HK-2 (cell line): ENCODE data around the gene KLHL41.

Source experiments
- DNase-seq: peaks from one replicate; pipeline ENCODE4 v3.0.0-alpha.2; 2018; ENCODE audit not compliant: unreplicated experiment

The KLHL41 gene

DNA sequence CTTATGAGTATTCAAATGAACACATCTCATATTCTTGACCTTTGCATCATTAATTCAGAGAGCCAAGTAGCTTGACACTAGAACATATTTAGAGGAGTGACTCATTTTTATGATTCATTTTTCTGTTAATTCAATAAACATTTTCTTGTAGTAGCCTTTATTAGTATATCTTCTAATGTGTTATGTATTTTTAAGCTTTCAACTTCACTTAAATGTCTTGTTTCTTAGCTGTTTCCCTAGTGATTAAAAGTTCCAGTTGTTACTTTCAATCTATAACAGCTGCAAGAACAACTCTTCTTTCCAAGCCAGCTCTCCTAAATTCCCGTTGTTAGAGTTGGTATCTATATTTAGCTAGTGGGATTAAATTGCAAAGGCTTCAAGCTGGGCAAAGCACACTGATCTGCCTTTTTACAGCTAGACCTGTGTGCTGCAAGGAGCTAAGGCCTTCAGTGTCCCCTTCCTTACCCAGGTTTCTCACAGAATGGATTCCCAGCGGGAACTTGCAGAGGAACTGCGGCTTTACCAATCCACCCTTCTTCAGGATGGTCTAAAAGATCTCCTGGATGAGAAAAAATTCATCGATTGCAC, at the start of gene KLHL41:
TSS of gene KLHL41 (plus strand) at position 405 of the 588 bp plus-strand sequence. CDS start at position 482, 77 bp downstream.
- no peak for DNase-seq

DNA sequence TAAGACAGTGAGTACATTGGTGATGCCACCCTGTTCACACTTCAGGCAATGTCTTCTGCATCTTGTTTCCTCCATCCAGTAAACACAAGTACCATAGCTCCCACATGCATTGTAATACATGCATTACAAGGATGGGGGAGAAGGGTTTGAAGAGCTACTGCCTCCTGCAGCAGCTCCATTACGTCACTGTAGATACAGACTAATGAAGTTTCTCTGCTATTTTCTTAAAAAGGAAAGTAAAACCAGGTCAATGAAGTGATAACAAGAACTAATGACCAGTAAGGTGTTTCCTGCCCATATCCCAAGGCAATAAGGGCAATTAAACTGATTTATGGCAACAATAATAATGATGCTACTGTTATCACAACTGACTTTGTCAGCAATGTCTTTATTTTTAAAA, 48.4 kb upstream of the KLHL41 start:
- no peak for DNase-seq

DNA sequence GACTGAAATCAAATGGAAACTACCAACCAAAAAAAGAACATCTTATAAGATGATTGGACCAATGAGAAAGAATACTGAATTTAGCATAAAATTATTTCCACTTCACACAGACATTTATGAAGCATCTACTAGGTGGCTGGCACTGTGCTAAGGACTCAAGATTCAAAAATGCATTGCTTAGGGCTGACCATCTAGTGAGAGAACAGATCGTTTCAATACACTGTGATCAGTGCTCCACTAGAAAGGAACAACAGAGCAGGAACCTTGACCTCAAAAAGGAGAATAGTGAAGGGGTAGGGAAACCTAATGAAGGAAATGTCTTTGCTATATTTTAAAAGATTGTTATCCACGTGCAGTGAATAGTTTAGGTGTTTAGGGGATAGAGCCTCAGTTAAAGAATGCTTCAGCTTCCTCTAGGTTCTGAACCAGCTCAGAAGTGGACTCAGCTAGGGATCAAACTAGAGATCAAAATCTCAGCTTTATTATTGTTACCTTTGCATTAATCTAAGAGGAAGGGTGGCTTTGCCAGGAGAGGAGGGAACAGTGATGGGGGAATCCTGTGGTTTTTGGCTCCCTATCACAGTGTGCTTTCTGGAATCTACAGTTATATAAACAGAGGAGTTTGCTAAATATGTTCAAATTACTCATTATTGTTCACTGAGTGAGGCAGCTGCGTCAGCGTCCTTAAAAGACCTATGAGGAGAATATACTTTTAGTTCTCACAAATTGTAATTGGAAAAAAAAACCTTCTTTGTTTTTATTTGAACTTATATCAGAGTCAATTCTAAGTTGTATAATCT, 46.4 kb upstream of the KLHL41 start:
- DNase-seq, result no peak

DNA sequence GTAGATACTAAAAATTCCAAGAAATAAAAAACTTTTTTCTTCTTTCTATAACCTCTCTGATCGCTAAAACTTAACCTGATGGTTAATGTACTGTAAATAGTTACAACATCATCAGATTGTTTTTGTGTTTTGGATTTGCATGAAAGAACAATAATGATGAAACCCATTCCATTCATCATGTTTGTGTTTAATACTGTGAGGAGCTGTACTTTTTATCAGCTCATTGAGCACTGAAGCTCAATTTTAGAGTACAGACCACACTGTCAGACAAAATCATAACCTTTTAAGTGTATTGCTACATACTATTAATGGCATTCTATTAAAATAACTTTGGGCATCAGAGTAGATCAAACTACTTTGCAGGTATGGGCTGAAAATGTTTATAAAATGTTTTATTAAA, 45.0 kb upstream of the KLHL41 start:
- no peak for DNase-seq

DNA sequence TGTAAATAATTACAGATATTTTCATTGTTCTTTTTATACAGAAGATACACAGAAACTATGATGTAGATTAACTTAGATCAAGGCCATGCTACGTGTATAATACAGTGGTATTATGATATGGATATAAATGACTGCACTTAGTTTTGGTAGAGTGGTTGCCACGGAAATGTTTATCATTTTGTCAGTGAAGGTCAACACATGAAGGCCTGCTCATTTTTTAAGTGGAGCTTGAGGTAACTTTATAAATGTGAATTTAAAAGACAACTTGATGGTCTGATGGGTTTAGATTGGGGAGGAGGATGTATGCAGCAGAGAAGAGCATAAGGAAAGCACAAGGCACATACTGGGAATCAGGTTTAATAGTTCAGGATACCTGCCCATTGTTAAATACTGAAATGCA, 44.6 kb upstream of the KLHL41 start:
- DNase-seq, result no peak

DNA sequence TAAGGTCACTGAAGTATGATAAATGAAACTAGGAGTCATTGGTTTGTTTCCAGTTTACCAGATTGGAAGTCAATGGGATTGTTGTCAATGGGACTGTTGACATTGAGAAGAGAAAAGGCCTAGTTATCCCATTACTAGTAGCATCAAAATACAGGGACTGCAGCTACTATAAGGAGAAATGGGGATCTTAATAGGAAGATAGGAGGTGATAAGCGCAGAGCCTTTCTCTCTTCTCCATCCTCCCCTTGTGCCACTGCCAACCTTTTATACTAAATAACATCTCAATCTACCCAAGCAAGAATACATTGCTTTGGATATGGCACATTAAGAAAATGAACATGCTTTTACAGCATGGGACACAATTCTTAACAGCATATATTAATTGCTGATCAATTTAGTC, 40.7 kb upstream of the KLHL41 start:
- no peak for DNase-seq

DNA sequence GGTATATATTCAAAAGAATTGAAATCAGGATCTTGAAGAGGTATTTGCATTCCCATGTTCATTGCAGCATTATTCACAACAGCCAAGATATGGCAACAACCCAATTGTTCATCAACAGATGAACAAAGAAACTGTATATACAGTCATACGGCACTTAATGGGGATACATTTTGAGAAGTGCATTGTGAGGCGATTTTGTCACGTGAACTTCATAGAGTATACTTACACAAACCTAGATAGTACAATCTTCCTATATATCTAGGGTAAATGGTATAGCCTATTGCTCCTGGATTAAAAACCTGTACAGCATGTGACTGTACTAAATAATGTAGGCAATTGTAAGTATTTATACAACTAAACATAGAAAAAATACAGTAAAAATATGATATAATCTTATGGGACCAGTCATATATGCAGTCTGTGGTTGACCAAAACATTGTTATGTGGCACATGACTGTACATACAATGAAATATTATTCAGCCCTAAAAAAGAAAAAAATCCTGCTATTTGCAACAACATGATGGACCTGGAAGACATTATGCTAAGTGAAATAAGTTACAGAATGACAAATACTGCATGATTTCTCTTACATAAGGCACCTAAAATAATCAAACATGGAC, 39.4 kb upstream of the KLHL41 start:
- no peak for DNase-seq

DNA sequence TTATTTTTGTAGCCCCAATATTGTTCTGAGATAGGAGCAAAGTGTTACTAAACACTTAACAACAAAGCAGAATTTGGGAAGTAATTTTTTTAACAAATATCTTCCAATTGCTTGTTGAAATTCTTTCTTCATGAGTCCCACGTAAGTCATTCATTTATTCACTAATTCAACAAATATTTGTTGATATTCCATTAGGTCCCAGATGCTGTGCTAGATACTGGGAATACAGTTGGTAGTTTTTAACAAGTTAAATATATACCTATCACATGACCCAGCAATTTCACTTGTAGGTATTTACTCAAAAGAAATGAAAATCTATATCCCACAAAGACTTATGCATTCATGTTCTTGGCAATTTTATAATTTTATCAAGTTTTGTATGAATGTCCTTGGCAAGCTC, 37.3 kb upstream of the KLHL41 start:
- no peak for DNase-seq

DNA sequence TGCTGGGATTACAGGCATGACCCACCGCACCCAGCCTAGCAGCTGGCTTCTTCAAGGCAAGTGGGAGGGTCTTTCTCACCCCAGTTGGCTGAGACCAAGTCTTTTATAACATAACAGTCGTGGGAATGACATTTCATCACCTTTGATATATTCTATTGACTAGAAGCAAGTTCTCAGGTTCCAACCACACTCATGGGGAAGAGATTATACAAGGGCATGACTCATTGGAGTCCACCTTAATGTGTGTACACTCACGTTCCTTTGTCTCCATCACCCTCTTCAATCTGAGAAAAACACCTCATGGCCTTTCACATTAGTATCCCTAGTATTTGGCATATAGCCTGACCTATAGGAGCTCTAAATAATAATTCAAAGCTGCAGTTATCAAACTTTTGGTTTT, 33.0 kb upstream of the KLHL41 start:
- DNase-seq, result no peak

DNA sequence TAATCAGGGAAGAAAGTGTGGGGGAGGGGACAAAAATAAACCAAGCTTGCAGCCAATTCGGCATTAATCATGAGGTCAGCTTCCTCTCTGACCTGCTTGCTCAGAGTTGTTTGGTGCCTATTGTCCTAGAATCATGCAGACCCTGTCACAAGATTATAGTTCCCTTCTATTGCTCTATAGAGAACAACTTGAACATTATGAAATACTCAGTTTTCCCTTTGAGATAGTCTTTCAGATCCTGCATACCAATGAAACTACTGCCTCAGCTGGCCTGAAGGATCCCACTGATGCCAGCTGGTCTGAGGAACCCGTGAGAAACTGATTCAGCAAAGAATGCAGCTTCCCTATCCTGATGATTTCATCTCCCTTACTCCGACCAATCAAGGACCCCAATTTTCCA, 31.2 kb upstream of the KLHL41 start:
- no peak for DNase-seq

DNA sequence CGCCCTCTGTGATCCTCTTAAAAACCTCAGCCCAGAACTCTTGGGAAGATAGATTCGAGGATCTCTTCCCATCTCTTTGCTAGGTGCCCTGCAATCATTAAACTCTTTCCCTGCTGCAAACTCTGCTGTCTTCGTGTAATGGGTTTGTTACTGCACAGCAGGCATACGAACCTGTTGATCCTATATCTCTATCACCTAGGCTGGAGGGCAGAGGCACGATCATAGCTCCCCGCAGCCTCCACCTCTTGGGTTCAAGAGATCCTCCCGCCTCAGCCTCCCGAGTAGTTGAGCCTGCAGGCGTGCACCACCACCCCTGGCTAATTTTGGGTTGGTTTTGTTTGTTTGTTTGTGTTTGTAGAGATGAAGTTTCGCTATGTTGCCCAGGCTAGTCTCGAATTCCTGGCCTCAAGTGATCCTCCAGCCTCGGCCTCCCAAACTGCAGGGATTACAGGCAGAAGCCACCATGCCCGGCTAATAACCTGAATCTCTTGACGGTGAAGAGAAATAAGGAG, 30.7 kb upstream of the KLHL41 start:
- no peak for DNase-seq

DNA sequence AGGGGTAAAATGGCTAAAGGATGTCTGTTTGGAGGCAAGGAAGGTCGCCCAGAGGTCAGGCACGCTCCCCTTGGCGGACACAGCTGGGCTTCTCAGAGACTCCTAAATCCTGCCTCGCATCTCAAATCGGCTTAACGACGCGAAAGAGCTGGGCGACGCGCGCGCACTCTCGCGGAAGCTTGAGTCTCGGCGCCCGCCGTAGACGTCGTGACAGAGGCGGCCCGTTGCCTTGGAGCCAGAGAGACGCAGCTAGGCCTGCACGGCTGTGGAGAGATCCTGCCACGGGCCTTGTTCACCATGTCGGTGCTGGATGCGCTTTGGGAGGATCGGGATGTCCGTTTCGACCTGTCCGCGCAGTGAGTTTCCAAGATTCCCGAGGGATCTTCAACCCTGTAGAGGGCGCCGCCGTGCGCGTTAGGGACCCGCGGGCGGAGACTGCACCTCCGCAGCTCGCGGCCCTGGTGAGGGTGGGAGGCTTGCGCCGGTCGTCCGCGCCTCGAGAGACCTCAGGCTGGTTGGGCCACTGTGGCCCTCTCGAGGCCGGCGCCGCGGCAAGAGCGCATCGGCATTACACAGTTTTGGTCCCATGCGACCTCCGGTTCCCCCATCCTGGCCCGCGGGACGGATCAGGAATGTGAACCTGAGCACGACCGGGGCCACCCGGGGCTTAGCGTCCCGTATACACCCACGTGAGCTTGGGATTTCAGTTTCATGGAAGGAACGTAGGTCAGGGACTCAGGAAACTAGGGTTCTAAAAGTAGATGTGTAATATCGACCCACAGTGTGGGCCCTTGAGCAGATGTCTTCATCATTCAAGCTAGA, 30.0 kb upstream of the KLHL41 start, which contains the start of gene BBS5:
TSS of gene BBS5 (plus strand) at position 238 of the 822 bp plus-strand sequence. CDS start at position 298, 60 bp downstream.
- peak; percentile 80 for DNase-seq

DNA sequence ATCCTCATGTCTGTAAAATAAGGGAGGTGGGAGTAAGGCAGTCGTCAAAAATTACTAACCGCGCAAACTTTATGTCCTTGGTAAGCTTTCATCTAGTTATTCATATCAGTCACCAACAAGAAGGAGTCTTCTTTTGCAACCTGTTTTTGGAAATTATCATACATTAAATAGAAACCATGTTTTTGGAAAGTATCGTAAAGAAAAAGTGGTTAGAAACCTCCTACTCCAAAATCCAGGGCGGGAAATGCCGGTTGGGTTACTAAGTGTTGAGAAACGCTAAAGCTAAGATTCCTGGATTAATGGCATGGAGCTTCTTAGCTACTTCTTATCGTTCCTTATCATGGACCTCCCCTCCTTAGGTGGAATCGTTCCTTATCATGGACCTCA, 29.4 kb upstream of the KLHL41 start:
- DNase-seq, result no peak

DNA sequence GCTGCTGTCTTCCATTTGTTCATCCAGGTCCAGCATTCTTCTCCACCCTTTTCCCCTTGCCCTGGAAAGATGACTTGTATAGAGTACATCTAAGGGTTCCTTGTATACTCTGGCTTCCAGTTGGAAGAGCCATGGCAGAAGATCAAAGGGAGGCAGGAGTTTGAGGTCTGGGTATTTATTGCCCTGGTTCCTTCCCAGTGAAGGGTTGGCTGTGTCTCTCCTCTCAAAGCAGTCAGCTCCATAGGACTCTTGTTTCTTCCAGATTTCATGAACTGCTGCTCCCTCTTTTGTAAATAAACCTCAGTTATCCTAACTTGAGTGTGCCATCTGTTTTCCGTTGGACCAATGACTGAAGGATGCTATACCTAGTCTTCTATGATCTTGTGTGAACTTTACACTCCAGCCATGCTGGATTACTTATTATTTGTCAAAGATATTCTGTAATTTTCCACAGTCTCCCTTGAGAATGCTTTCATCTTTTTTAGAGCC, 23.8 kb upstream of the KLHL41 start:
- DNase-seq, result no peak

DNA sequence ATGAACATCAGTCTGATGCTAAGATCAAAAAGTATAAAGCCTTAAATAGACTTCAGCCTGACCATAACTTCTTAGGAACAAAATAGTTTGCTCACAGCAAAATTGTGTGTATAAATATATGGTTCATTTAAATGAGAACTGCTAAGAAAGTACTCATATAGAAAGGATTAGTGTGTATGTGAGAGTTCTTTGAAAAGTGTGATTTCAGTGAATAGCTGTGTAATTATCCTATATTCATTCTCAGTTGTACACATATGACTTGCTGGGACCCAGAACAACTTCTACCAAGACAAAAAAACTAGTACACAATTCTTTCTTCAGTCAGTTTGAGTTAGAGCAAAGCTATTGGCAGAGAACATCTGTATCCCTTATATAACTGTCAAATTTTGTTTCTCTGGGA, 23.0 kb upstream of the KLHL41 start:
- no peak for DNase-seq

DNA sequence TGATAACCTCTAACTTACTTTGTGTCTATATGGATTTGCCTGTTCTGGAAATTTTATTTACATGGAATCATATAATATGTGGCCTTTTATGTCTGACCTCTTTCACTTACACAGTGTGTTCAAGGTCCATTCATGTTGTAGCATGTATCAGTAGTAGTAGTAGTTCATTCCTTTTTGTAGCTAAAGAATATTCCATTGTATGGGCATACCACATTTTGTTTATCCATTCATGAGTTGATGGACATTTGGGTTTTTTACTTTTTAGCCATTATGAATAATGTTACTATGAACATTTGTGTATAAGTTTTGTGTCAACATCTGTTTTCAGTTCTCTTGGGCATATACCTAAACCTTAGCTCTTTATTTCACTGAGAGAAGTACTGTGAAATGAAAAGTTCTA, 18.7 kb upstream of the KLHL41 start:
- no peak for DNase-seq

DNA sequence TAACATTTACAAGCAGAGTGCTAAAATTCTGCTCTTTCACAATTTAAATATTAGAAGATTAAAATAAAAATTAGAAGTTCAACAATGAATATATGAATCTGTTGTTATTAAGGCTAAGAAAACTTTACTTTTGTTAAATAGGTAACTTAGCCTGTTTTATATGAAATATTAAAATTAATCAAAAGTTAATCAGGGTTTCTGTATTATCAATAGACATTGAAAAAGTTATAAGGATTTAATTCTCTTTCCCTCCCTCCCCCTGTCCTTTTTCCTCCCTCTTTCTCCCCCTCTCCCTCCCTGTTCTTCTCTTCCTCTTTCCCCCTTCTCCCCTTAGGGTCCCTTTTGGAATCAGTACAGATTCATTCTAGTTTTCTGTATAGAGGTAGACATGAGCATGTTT, 18.1 kb upstream of the KLHL41 start:
- no peak for DNase-seq

DNA sequence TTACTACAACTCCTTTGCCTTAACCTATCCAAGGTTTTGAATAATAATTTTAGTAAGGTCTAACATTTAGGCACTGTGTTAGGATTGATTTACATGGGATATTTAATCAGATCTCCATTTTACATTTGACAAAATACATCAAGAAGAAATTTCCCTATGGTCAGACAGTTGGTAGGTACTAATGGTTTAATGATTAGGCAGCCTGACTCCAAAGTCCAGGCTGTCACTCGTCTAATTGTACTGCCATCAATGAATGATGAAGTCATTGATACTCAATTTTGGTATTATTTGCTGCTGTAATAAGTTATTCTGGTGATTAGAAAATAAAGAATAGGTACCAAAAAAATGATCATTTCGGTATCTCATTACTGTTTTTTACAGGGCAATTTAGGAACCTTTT, 16.1 kb upstream of the KLHL41 start:
- DNase-seq, result no peak

DNA sequence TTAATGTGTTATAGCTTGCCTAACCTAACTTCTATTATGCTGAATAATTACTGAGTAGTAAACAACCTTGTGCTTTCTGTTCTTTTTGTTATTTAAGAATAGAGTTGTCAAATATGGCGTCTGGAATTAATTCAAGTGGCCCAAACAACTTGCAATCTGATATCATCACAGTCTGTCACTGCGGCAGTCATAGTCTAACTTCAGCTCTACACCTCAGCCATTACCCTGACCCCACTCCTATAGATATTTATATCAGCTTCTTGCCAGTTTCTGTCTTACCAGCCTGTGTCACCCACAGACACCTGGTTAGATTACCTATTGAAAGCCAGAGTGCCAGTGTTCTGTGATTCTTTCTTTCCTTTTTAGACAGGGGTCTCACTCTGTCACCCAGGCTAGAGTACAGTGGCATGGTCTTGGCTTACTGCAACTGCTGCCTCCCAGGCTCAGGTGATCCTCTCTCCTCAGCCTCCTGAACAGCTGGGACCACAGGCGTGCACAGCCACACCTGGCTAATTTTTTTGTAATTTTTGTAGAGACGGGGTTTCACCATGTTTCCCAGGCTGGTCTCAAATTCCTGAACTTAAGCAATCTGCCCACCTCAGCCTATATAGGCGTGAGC, 14.1 kb upstream of the KLHL41 start:
- no peak for DNase-seq

DNA sequence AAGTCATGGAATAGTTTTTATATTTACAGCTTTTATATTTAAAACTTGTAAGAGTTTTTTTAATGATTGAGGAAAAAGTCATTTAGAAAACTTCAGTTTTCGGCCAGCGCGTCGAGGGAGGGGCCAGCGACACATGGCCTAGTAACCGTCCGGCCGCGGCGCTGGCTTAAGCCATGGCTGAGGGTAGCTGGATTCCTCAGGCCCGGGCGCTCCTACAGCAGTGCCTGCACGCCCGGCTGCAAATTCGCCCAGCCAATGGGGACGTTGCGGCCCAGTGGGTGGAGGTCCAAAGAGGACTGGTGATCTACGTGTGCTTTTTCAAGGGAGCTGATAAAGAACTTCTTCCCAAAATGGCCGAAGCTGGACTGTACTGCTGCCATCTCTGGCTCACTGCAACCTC, 4.9 kb upstream of the KLHL41 start:
- DNase-seq, result no peak

DNA sequence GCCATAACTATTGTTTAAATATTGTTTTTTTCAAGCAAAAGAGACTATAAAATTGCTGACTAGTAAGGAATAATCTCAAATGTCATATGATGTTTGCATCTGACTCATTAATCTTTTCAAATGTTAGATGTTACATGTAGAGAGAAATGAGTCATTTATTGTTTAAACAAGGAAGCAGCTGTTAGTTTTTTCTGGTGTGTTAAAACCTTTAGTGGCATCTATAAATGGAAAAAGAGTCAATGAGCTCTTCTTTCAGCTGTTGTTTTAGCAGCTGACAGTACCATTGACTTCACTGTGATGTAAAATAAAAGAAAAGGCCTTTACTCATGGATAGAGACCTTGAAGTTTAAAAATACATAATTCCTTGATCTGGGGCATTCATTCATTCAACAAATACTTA, 1.8 kb upstream of the KLHL41 start:
- no peak for DNase-seq
